Prostate gland (tissue), 2 donors: ENCODE measurements around the gene PATZ1. TPM values are rescaled to one million over a fixed set of nuclear protein-coding genes. Genes with fewer than 3 reads are reported as not detected.
A peak's percentile ranks its signal among the peaks of the same experiment; 100 is the strongest.

Source experiments
- DNase-seq: peaks from one replicate; pipeline ENCODE4 v3.0.0-alpha.2; 2019; ENCODE audit warnings: low spot score
- H3K27ac ChIP-seq, 2 donors: fragments of 200-600 bp; sonication (generic); 2 replicates each; pipeline ENCODE4 v1.5.1; 2017 to 2019
- H3K27me3 ChIP-seq: fragments of 200-600 bp; sonication (generic); replicated peaks from 2 replicates; pipeline ENCODE4 v1.5.1; 2019; ENCODE audit not compliant: insufficient read depth
- H3K36me3 ChIP-seq, 2 donors: fragments of 200-600 bp; sonication (generic); 1 replicate in 1 of 2; 2 replicates in 1 of 2; pipeline versions ENCODE4 v1.5.1 to v1.8.1; 2017 to 2019
- H3K4me1 ChIP-seq: fragments of 200-600 bp; sonication (generic); replicated peaks from 2 replicates; pipeline ENCODE4 v1.5.1; 2019
- H3K4me3 ChIP-seq, 2 donors: fragments of 200-600 bp; sonication (generic); 2 replicates each; pipeline ENCODE4 v1.5.1; 2017 to 2019
- H3K9me3 ChIP-seq: fragments of 200-600 bp; sonication (generic); 2 replicates; pipeline ENCODE4 v1.5.1; 2017
- CTCF ChIP-seq, 4 experiments: fragments of 200-600 bp in 2 of 4; fragments of 450-650 bp in 2 of 4; sonication (generic) in 2 of 4; IDR thresholded peaks; 1 replicate in 3 of 4; 2 replicates in 1 of 4; pipeline ENCODE4 v1.5.1; 2016 to 2019; ENCODE audit warnings: antibody characterized with exemption in 4 of 4, mild to moderate bottlenecking in 2 of 4, moderate library complexity in 2 of 4
- POLR2A ChIP-seq: fragments of 450-650 bp; IDR thresholded peaks from one replicate; pipeline ENCODE4 v1.6.1; 2016; ENCODE audit warnings: antibody characterized with exemption, mild to moderate bottlenecking
- POLR2AphosphoS5 ChIP-seq: sonication (generic); formaldehyde crosslinking; IDR thresholded peaks from one replicate; pipeline ENCODE4 v1.6.1; 2017; ENCODE audit warnings: antibody characterized with exemption
- WGBS: methylation state at CpG from one replicate; pipeline ENCODE4 v1.1.5; 2018; 5-methylcytosine and 5-hydroxymethylcytosine counted together
- intact Hi-C: fragments of 100-400 bp; cut with DNase I; formaldehyde crosslinking; loops from one replicate; pipeline ENCODE4 v1.14.2; 2022
- total RNA-seq, 2 donors: library from RNA; depleted of rRNA; stranded (reverse); fragments of >200 nt; gene quantifications; one replicate each; pipeline ENCODE4 v1.1.0, GENCODE V29; 2016

The PATZ1 gene
- total RNA-seq, 2 donors from 2014 or later, result 38.5 to 58.4 TPM

DNA sequence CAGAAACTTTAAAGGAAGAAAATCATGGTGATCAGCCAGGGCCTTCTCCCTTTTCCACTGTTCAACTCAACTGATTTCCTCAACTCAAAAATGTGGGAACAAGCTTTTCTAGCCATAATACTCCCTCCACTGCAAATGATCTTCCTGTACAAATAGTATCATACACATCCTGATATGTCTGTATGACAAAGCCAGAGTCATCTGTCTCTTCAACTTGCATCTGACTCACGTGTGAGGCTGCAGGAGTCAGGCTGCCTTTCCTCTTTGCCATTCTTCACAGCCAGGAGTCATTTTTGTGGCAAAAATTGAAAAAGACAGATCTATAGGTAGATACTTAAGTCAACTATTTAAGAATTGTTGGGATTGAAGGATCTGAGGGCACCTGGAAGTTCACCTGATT, 13.3 kb downstream of the PATZ1 start:
- Histone ChIP-seq H3K27me3 (no peaks in the 10 kb centered on the region), H3K4me3 (no peak overlapping the region), H3K9me3 (no peaks in the 10 kb centered on the region), H3K27ac (no peak overlapping the region), H3K36me3 (no peaks in the 10 kb centered on the region), H3K4me1 (no peaks in the 10 kb centered on the region)
- DNase-seq, result no peak
- 45% methylated on average over 1 of the region's 1 CpG for WGBS
- intact Hi-C loops, result no loop called here
- TF ChIP-seq POLR2AphosphoS5 (no peak), CTCF (IDR thresholded peaks at IDR 0.05) (no peak), POLR2A (no peak)

DNA sequence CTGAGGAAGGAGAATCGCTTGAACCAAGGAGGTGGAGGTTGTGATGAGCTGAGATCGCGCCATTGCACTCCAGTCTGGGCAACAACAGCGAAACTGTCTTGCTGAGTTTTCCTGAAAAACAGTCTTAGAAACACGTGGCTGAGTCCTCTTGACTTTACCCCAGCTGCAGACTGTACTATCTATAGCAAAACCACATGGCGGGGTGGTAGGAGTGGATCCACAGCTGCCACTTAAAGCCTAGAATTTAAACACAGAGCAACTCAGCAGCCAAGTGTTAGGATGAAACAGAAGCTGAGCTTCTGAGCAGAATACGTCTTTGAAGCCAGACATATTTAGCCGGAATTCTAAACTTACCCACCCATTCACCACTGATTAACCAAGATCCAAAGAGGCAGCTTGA, 14.1 kb downstream of the PATZ1 start:
- intact Hi-C loops, result no loop called here
- 97% methylated on average over 8 of the region's 8 CpGs for WGBS
- Histone ChIP-seq H3K9me3 (no peaks in the 10 kb centered on the region), H3K36me3 (no peaks in the 10 kb centered on the region), H3K4me1 (no peaks in the 10 kb centered on the region), H3K4me3 (no peak overlapping the region), H3K27me3 (no peaks in the 10 kb centered on the region), H3K27ac (no peak overlapping the region)
- no peak for DNase-seq
- TF ChIP-seq POLR2A (no peak), CTCF (IDR thresholded peaks at IDR 0.05) (no peak), POLR2AphosphoS5 (no peak)

DNA sequence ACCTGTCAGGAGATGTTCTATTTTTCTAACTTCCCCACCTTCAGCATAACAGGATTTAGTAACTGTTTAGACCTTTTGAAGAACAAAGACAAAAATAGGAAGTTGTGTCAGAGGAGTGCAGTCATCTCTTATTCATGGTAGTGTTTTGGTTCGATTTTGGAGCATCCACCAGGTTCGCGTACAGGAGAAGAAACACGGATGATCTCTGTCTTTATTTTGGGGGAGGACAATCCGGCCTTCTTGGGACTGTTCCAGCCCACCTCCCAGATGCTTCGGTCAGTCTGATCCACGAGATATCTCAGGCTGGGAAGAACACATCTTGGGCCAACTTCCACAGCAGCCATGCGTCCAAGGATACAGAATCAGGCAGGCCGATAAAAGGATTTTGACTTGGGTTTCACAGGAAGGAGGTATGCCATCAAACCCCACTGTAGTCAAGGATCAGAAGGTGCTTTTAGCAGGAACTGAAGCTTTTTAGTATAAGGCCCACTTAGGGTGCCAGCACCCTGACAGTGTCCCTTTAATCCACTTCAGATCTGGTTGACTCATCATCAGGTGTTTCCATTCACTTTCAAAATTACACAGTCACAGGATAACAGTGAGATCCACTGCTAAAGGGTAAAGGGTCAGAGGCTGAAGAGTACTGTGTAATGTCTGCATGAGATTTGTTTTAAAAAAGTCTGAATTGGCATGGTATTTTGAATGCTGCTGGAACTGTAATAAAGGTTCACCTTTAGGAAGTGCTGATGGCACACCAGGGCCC, 16.5 kb downstream of the PATZ1 start:
- no peaks in the 10 kb centered on the region for H3K9me3 ChIP-seq
- no peaks in the 10 kb centered on the region for H3K27me3 ChIP-seq
- no peak for DNase-seq
- 42% methylated on average over 9 of the region's 9 CpGs for WGBS
- no peak overlapping the region for H3K27ac ChIP-seq
- TF ChIP-seq CTCF (IDR thresholded peaks at IDR 0.05) (no peak), POLR2A (no peak), POLR2AphosphoS5 (no peak)
- no peak overlapping the region for H3K4me3 ChIP-seq
- no peaks in the 10 kb centered on the region for H3K4me1 ChIP-seq
- intact Hi-C loops, result no loop called here
- peaks cover 3 to 7% of the 10 kb centered on the region in 2 donors for H3K36me3 ChIP-seq

GRCh38 chr22:31329029-31329428, 17.1 kb downstream of the PATZ1 start:
- H3K4me3 ChIP-seq, result no peak overlapping the region
- no peaks in the 10 kb centered on the region for H3K27me3 ChIP-seq
- intact Hi-C loops, result no loop called here
- 50% methylated on average over 4 of the region's 4 CpGs for WGBS
- no peaks in the 10 kb centered on the region for H3K4me1 ChIP-seq
- peaks cover 3 to 7% of the 10 kb centered on the region in 2 donors for H3K36me3 ChIP-seq
- no peaks in the 10 kb centered on the region for H3K9me3 ChIP-seq
- DNase-seq, result no peak
- TF ChIP-seq POLR2A, result no peak
- peak; percentile 36 for TF ChIP-seq POLR2AphosphoS5
- no peak overlapping the region for H3K27ac ChIP-seq

GRCh38 chr22:31328544-31328960, 17.6 kb downstream of the PATZ1 start:
- Histone ChIP-seq H3K4me3 (no peak overlapping the region), H3K9me3 (no peaks in the 10 kb centered on the region), H3K36me3 (peaks cover 3 to 7% of the 10 kb centered on the region in 2 donors), H3K4me1 (no peaks in the 10 kb centered on the region), H3K27ac (no peak overlapping the region), H3K27me3 (no peaks in the 10 kb centered on the region)
- WGBS, result 87% methylated on average over 13 of the region's 13 CpGs
- intact Hi-C loops, result no loop called here
- TF ChIP-seq POLR2A, result no peak
- no peak for TF ChIP-seq CTCF (IDR thresholded peaks at IDR 0.05)
- no peak for TF ChIP-seq POLR2AphosphoS5
- DNase-seq, result no peak
